ENCODE data around the gene HAT1. TPM values are rescaled to one million over a fixed set of nuclear protein-coding genes. Genes with fewer than 3 reads are reported as not detected.
"Not testable (repeated sequence)": the region's sequence is repeated elsewhere in the genome, so short reads cannot be mapped to it uniquely, and the experiment has no call there.

HAT1 gene
- total and polyA plus RNA-seq, 8 donors, result 29.7 to 70.6 (median 58.6) TPM

DNA sequence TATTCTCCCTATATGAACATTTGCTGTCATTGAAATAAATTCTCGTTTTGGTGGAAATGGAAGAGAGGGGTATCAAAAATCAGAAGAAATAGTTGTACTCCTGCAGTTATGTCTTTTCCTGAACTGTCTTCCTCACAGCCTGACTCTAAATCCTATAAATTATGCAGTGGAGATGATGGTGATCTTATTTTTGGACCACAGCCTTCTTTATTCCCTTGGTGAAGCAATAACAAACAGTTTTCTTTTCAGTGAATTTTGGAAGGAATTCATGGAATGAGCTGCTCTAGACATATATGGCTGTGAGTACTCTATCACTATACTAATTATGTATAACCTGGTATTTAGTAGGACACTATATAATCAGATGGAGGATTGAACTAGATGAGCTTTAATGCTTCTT lies 26.5 kb upstream of the HAT1 start:
- Histone ChIP-seq H3K27ac (no peak overlapping the region), H3K4me1 (peaks cover 0 to 17% of the 10 kb centered on the region in 2 donors), H3K4me3 (no peak overlapping the region), H3K9me3 (no peaks in the 10 kb centered on the region), H3K36me3 (no peaks in the 10 kb centered on the region), H3K27me3 (no peaks in the 10 kb centered on the region)
- no peak for ATAC-seq
- TF ChIP-seq, protein P1, sequence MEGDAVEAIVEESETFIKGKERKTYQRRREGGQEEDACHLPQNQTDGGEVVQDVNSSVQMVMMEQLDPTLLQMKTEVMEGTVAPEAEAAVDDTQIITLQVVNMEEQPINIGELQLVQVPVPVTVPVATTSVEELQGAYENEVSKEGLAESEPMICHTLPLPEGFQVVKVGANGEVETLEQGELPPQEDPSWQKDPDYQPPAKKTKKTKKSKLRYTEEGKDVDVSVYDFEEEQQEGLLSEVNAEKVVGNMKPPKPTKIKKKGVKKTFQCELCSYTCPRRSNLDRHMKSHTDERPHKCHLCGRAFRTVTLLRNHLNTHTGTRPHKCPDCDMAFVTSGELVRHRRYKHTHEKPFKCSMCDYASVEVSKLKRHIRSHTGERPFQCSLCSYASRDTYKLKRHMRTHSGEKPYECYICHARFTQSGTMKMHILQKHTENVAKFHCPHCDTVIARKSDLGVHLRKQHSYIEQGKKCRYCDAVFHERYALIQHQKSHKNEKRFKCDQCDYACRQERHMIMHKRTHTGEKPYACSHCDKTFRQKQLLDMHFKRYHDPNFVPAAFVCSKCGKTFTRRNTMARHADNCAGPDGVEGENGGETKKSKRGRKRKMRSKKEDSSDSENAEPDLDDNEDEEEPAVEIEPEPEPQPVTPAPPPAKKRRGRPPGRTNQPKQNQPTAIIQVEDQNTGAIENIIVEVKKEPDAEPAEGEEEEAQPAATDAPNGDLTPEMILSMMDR (IDR thresholded peaks at IDR 0.05), result no peak
- intact Hi-C loops (cut with DNase I), result no loop called here
- DNase-seq, result no peak

DNA sequence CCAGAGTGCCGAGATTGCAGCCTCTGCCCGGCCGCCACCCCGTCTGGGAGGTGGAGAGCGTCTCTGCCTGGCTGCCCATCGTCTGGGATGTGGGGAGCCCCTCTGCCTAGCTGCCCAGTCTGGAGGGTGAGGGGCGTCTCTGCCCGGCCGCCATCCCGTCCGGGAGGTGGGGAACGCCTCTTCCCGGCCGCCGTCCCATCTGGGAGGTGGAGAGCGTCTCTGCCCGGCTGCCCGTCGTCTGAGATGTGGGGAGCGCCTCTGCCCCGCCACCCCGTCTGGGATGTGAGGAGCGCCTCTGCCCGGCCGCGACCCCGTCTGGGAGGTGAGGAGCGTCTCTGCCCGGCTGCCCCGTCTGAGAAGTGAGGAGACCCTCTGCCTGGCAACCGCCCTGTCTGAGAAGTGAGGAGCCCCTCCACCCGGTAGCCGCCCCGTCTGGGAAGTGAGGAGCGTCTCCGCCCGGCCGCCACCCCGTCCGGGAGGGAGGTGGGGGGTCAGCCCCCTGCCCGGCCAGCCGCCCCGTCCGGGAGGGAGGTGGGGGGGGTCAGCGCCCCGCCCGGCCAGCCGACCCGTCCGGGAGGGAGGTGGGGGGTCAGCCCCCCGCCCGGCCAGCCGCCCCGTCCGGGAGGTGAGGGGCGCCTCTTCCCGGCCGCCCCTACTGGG lies 22.5 kb upstream of the HAT1 start:
- H3K4me3 ChIP-seq; H3K4me1 ChIP-seq; H3K9me3 ChIP-seq; H3K27ac ChIP-seq; H3K36me3 ChIP-seq; ATAC-seq; intact Hi-C loops (cut with DNase I); H3K27me3 ChIP-seq; DNase-seq: not testable (repeated sequence)

DNA sequence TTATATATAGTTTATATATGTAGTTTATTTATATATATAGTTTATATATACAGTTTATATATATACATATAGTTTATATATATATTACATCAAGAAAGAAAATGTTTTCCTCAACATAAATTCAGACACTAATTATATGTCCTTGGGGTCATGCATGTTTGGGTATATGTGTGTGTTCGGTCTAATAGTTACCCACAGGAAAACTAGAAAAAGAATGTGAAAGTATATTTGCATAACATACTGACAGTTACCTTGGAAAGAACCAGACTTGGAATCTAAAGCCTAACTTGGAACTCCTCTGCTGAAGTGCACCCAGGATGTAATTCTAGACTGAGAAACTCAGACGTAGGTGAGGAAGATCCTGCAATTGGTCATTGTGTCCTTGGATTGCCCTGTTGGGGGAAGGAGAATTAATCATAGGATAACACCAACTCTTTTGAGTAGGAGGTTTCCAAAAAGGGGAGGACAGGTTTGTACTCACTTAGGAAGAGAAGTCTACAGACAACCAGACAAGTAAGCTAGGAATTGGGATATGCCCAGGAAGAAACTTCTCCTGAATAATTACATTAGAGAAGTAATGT lies 19.3 kb upstream of the HAT1 start:
- H3K36me3 ChIP-seq, result no peaks in the 10 kb centered on the region
- no peaks in the 10 kb centered on the region for H3K4me1 ChIP-seq
- ATAC-seq, result no peak
- DNase-seq, result no peak
- no peak overlapping the region for H3K27ac ChIP-seq
- intact Hi-C loops (cut with DNase I), result no loop called here
- no peak overlapping the region for H3K4me3 ChIP-seq
- H3K9me3 ChIP-seq, result no peaks in the 10 kb centered on the region
- TF ChIP-seq, protein P1 (IDR thresholded peaks at IDR 0.05), result no peak
- peaks cover 0 to 5% of the 10 kb centered on the region in 2 donors for H3K27me3 ChIP-seq

DNA sequence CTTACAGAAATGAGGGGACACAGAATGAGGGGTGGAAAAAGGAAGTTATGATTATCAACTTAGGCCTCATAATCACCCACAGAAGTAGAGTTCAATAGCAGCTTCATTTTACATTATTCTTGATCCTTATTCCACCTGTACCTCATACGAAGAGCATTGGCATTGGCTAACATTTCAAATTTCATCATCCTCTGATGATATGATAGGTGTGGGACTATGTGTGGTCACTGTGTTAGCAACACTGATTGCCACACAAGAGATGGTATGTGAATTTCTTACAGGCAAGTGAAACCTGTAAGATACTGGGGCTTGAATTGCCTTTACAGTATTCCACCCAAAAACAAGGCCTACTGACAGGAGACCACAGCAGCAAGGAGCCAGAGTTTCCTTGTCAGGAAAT lies 14.0 kb upstream of the HAT1 start:
- DNase-seq, result no peak
- Histone ChIP-seq H3K4me1 (no peaks in the 10 kb centered on the region), H3K9me3 (no peaks in the 10 kb centered on the region), H3K36me3 (no peaks in the 10 kb centered on the region), H3K27me3 (peaks cover 0 to 5% of the 10 kb centered on the region in 2 donors), H3K4me3 (no peak overlapping the region), H3K27ac (no peak overlapping the region)
- intact Hi-C loops (cut with DNase I), result no loop called here
- TF ChIP-seq, protein P1 (IDR thresholded peaks at IDR 0.05), result no peak
- no peak for ATAC-seq

DNA sequence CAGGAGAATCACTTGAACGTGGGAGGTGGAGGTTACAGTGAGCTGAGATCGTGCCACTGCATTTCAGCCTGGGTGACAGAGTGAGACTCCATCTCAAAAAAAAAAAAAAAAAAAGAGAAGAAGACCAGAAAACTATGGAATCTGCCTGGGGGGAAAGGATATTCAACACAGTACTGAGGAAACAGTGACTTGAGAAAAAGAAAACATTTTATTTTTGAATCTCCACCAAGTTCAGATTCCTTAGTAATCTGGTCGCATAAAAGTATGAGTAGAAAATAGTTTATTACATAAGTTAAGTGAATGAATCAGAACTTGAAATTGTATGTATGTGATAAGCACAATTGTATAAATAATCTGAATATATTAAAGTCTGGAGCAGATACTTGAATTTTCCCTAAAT lies 13.0 kb upstream of the HAT1 start:
- Histone ChIP-seq H3K36me3 (no peaks in the 10 kb centered on the region), H3K4me3 (no peak overlapping the region), H3K27me3 (peaks cover 0 to under 1% of the 10 kb centered on the region in 2 donors), H3K9me3 (no peaks in the 10 kb centered on the region), H3K27ac (no peak overlapping the region), H3K4me1 (no peaks in the 10 kb centered on the region)
- intact Hi-C loops (cut with DNase I), result no loop called here
- DNase-seq (no peak), ATAC-seq (no peak)
- TF ChIP-seq, protein P1 (IDR thresholded peaks at IDR 0.05), result no peak

DNA sequence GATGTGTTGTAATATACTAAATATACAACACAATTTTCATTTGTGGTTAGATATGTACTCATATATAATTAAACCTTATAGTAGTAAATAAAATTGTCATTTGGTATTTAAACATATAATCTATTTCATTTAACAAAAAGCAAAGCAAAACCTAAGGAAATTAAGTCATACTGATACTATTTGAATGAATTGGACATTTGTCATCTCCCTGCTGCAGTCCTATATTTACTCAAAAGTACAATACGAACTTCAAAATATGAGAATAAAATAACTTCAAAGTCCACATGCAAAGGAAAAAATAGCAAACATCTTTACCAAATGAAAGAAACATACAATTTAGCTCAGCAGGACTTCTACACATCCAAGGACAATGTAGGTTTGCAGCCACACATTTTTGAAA lies 11.8 kb upstream of the HAT1 start:
- Histone ChIP-seq H3K4me3 (no peak overlapping the region), H3K27ac (no peak overlapping the region), H3K36me3 (no peaks in the 10 kb centered on the region), H3K4me1 (no peaks in the 10 kb centered on the region), H3K9me3 (no peaks in the 10 kb centered on the region), H3K27me3 (no peaks in the 10 kb centered on the region)
- ATAC-seq (no peak), DNase-seq (no peak)
- intact Hi-C loops (cut with DNase I), result no loop called here
- TF ChIP-seq, protein P1 (IDR thresholded peaks at IDR 0.05), result no peak

Data from left lung (tissue), 10 donors.